AG10803 (cell line): Measurements from ENCODE around the gene ERGIC1.

ENCODE experiments used
- DNase-seq: peaks from one replicate; pipeline ENCODE4 v3.0.0; 2010; ENCODE audit warnings: low read depth
- H3K4me3 ChIP-seq: 2 replicates; pipeline ENCODE4 v1.5.1; 2011; ENCODE audit warnings: mild to moderate bottlenecking, low read length, control low read depth
- TF ChIP-seq, protein P1 (sequence below): conservative IDR thresholded peaks from 2 replicates; pipeline ENCODE4 v1.5.1; 2011; ENCODE audit warnings: mild to moderate bottlenecking, low read length, control low read depth, inconsistent platforms

Gene ERGIC1

DNA sequence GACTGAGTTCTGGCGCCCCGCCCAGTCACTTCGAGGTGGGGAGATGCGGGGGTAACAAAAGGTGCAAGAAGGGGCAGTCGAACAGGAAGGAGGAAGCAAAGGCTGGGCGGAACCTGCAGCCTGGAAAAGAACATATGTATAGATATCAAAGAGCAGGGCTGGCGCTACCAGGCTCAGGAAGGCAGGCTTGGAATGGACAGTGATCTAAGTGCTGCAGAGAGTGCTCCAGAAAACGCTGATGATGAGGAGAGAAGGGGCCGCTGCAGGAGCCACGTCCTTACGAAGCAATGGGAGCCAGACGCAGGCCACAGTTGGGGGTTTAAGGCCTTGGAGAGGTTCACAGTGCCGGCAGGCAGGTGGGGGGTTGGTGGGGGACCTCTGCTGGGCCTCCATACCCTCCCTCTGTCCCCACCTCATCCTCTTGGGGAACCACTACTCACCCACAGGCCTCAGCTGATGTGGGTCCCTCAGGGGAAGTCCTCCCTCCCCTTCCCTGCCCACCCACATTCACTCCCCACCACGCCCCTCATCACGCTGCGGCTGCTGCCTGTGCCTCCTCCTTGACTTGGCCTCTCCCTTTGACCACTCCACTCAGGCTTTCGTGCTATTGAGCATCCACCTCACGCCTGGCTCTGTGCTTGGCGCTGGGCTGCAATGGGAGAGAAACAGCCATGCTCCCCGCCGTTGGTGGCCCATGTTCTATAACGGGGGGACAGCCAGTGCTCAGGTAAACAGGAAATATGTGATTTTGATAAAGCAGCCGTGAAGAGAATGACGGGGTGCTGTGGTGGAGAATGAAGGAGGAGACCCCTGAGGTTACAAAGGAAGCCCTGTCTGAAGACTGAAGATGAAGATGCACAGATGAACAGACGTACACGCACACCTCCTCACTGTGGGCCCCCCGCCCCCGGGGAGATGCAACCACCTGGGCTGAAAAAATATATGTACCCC is 84.6 kb downstream of the ERGIC1 start:
- no peak overlapping the region for H3K4me3 ChIP-seq
- TF ChIP-seq, protein P1, sequence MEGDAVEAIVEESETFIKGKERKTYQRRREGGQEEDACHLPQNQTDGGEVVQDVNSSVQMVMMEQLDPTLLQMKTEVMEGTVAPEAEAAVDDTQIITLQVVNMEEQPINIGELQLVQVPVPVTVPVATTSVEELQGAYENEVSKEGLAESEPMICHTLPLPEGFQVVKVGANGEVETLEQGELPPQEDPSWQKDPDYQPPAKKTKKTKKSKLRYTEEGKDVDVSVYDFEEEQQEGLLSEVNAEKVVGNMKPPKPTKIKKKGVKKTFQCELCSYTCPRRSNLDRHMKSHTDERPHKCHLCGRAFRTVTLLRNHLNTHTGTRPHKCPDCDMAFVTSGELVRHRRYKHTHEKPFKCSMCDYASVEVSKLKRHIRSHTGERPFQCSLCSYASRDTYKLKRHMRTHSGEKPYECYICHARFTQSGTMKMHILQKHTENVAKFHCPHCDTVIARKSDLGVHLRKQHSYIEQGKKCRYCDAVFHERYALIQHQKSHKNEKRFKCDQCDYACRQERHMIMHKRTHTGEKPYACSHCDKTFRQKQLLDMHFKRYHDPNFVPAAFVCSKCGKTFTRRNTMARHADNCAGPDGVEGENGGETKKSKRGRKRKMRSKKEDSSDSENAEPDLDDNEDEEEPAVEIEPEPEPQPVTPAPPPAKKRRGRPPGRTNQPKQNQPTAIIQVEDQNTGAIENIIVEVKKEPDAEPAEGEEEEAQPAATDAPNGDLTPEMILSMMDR, result no peak
- no peak for DNase-seq

DNA sequence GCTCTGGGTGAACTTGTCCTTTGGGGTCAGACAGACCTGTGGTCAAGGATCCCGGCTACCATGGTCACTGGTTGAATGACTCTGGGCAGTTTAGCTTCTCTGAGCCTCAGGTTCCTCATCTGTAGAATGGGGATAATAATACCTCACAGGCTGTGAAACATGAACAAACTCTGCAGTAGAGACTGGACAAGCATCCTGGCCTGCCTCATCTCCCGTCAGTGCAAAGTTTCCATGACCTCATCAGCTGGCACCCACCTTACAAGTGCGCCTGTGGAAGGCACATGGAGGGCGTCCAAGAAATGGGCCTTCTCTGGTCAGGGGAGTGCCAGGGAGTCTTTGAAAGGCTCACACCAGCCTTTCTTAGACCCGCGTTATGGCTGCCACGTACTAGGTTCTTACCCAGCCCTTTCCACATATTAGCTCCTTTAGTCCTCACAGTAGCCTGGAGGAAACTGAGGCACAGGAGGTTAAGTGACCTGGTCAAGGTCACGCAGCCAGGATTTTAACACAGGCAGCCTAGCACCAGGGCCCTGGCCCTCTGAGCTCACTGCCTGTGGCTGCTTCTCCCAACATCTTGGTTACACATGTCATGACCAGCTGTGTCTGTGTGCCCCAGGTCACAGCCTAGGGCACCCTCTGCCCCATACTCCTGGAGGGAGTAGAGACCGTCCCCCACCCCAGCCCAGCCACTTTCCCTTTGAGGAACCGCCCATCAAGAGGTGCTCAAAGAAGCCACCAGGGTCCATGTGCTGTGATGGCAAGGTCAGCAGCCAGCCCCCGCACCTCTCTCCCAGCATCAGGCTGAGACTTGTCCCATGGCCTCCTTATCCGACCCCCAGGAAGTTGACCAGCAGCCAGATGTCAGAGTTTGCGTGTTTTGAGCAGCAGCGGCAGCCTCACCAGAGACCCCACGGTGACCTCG is 85.7 kb downstream of the ERGIC1 start:
- DNase-seq, result peak; percentile 42
- H3K4me3 ChIP-seq, result no peak overlapping the region
- TF ChIP-seq, protein P1, result no peak

DNA sequence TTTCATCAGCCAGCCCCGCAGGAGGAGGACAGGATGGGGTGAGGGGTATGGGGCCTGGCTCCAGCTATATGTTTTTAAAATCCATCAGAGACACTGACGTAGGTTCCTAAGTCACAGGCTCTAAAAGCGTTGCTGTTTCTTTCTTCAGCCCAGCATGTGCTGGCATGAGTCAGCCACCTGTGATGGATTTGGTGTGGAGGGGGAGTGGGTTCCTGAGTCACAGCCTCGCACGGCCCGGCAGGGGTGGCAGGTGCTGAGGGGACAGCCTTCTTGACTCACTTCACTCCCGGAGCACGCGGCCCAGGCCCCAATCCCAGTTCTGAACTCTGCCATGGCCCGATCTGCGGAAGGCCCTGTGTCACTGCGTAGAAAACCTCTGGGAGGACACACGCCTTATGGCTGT is 86.4 kb downstream of the ERGIC1 start:
- TF ChIP-seq, protein P1, result no peak
- DNase-seq, result peak; percentile 77
- no peak overlapping the region for H3K4me3 ChIP-seq

DNA sequence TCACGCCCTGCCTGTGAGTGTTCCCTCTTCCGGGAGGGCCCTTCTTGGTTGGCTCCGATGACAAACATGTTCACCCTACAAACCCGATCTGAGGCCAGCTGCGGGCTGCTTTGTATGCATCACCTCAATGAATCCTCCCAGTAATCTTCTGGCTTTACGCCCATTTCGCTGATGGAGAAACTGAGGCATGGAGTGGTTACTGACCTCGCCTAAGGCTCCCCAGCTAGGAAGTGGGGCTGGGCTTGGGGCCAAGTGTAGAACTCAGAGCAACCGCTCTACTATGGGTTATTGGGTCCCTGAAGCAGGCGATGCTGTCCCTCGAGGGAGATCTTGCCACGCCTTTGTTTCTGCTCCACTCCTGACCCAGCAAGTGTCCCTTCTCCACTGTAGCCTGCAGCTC is 86.9 kb downstream of the ERGIC1 start:
- TF ChIP-seq, protein P1, result no peak
- H3K4me3 ChIP-seq, result no peak overlapping the region
- DNase-seq, result no peak

DNA sequence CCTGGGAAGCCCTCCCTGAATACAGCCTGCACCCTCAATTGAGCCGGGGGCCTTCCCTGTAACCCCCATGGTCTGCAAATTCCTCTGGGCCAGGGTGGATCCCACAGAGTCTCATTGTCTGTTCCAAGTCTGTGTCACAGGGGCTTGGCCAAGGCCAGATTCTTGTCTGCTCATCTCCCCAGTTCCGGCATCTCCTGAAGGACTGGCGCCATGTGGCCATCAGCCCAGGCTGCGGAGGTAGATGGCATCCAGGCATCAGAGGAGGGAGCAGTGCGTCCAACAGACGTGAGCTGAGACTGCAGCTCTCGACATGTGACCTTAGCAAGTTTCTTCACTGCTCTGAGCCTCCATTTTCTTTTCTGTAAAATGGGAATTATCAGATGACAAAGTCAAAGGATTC is 87.9 kb downstream of the ERGIC1 start:
- TF ChIP-seq, protein P1, result no peak
- H3K4me3 ChIP-seq, result no peak overlapping the region
- no peak for DNase-seq

DNA sequence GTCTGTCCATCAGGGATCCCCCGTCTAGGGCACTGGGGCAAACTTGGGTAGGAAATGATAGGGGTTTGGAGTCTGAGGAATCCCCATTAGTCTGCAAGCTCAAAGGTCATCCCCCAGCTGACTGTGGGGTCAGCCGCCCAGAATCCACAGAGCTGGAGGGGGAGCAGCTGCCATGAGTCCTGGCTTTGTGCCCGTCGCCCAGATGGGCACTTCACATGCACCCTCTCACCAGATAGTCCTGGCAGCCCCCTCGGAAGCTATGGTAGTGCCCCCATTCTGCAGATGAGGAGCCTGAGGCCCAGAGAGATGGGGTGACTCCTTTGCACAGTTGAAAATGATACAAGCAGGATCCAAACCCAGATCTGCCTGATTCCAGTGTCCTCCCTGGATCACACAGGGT is 89.5 kb downstream of the ERGIC1 start:
- H3K4me3 ChIP-seq, result no peak overlapping the region
- DNase-seq, result no peak
- TF ChIP-seq, protein P1, result no peak
